OCI-LY1 (cell line): ENCODE results near the gene RNF40.
"Not testable (repeated sequence)": the region's sequence is repeated elsewhere in the genome, so short reads cannot be mapped to it uniquely, and the experiment has no call there.

ENCODE experiments used
- H2AFZ ChIP-seq: fragments of 200-600 bp; sonication (generic), shearing (Covaris generic); 2 replicates; pipeline ENCODE4 v1.6.0; 2014; ENCODE audit warnings: antibody characterized with exemption, mild to moderate bottlenecking, low read length
- H3F3A ChIP-seq: fragments of 200-600 bp; sonication (generic), shearing (Covaris generic); 2 replicates; pipeline ENCODE4 v1.6.0; 2014; ENCODE audit warnings: mild to moderate bottlenecking, antibody characterized with exemption, low read length, moderate library complexity; ENCODE audit not compliant: insufficient read depth
- H3K27ac ChIP-seq: fragments of 200-600 bp; sonication (generic); 2 replicates; pipeline ENCODE4 v1.5.1; 2014; ENCODE audit warnings: low read length, mixed run types, mild to moderate bottlenecking, low read depth; ENCODE audit not compliant: poor library complexity, severe bottlenecking
- H3K27me3 ChIP-seq: fragments of 200-600 bp; sonication (generic); 2 replicates; pipeline ENCODE4 v1.6.0; 2014; ENCODE audit warnings: antibody characterized with exemption, mild to moderate bottlenecking, low read length, moderate library complexity; ENCODE audit not compliant: insufficient read depth
- H3K36me3 ChIP-seq: fragments of 200-600 bp; sonication (generic); 2 replicates; pipeline ENCODE4 v1.6.1; 2014; ENCODE audit warnings: mild to moderate bottlenecking, antibody characterized with exemption, low read length, moderate library complexity, mixed read lengths; ENCODE audit not compliant: insufficient read depth
- H3K4me1 ChIP-seq: fragments of 200-600 bp; sonication (generic); 2 replicates; pipeline ENCODE4 v1.5.1; 2014; ENCODE audit warnings: mild to moderate bottlenecking, low read length, moderate library complexity; ENCODE audit not compliant: insufficient read depth, severe bottlenecking
- H3K4me2 ChIP-seq: fragments of 200-600 bp; sonication (generic), shearing (Covaris generic); 2 replicates; pipeline ENCODE4 v1.6.1; 2014; ENCODE audit warnings: low read length
- H3K4me3 ChIP-seq: fragments of 200-600 bp; sonication (generic); 2 replicates; pipeline ENCODE4 v1.5.1; 2014; ENCODE audit warnings: low read length, low read depth, mild to moderate bottlenecking, mixed read lengths; ENCODE audit not compliant: poor library complexity, severe bottlenecking
- H3K79me2 ChIP-seq: fragments of 200-600 bp; shearing (Covaris generic); 2 replicates; pipeline ENCODE4 v1.6.1; 2016; ENCODE audit warnings: mixed run types, low read length, mixed read lengths; ENCODE audit not compliant: insufficient read depth
- H3K9ac ChIP-seq: fragments of 200-600 bp; sonication (generic), shearing (Covaris generic); 2 replicates; pipeline ENCODE4 v1.6.1; 2014; ENCODE audit warnings: mild to moderate bottlenecking, low read length, mixed read lengths
- H3K9me2 ChIP-seq: fragments of 200-600 bp; sonication (generic), shearing (Covaris generic); 2 replicates; pipeline ENCODE4 v1.6.1; 2014; ENCODE audit warnings: low read depth, mild to moderate bottlenecking, low read length, mixed read lengths
- H3K9me3 ChIP-seq: fragments of 200-600 bp; shearing (Covaris generic); 2 replicates; pipeline ENCODE4 v1.6.1; 2014; ENCODE audit warnings: low read length, mixed read lengths
- H4K20me1 ChIP-seq: fragments of 200-600 bp; sonication (generic), shearing (Covaris generic); 2 replicates; pipeline ENCODE4 v1.6.0; 2016; ENCODE audit warnings: mild to moderate bottlenecking, low read length; ENCODE audit not compliant: insufficient read depth
- CTCF ChIP-seq: fragments of 200-600 bp; sonication (generic), shearing (Covaris generic); IDR thresholded peaks from 2 replicates; pipeline ENCODE4 v1.5.1; 2017; ENCODE audit warnings: mild to moderate bottlenecking, antibody characterized with exemption, low read length, moderate library complexity, mixed read lengths
- EZH2 ChIP-seq: fragments of 200-600 bp; sonication (generic), shearing (Covaris generic); IDR thresholded peaks from 2 replicates; pipeline ENCODE4 v1.8.0; 2017; ENCODE audit warnings: borderline replicate concordance, mixed run types, mild to moderate bottlenecking, antibody characterized with exemption, low read length, moderate library complexity, mixed read lengths

Gene RNF40

DNA sequence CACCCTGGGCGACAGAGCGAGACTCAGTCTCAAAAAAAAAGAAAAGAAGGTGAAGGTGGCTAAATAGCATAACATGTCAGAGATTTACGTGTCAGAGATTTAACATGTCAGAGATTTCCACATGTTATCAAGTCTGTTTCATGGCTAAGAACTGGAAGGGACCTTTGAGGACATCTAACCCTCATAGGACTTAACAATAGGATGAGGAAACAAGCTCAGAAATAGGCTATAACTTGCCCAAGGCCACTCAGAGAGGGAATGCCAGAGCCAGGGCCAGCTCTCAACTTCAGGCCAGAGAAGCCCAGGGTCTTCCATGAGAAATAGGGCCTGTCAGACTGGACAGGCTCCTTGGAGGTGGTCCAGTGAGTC, 51.7 kb downstream of the RNF40 start:
- peaks cover 12% of the 10 kb centered on the region for H3K4me1 ChIP-seq
- H3K27ac ChIP-seq: no peak overlapping the region
- H3K79me2 ChIP-seq: no peaks in the 10 kb centered on the region
- H3K36me3 ChIP-seq: no peaks in the 10 kb centered on the region
- no peaks in the 10 kb centered on the region for H4K20me1 ChIP-seq
- no peak for TF ChIP-seq CTCF
- TF ChIP-seq EZH2: no peak
- no peaks in the 10 kb centered on the region for H3K9me3 ChIP-seq
- H2AFZ ChIP-seq: peak overlapping the region; percentile 94
- H3K4me3 ChIP-seq: peak overlapping the region; percentile 53
- H3K4me2 ChIP-seq: peak overlapping the region; percentile 67
- H3K27me3 ChIP-seq: no peaks in the 10 kb centered on the region
- H3K9ac ChIP-seq: peak overlapping the region; percentile 67
- H3F3A ChIP-seq: no peaks in the 10 kb centered on the region
- H3K9me2 ChIP-seq: no peaks in the 10 kb centered on the region

GRCh38 chr16:30816769-30817168, 54.6 kb downstream of the RNF40 start:
- Histone ChIP-seq H3K4me1 (peaks cover 12% of the 10 kb centered on the region), H3K9me2 (no peaks in the 10 kb centered on the region), H3K27me3 (no peaks in the 10 kb centered on the region), H3K9me3 (no peaks in the 10 kb centered on the region), H3K36me3 (no peaks in the 10 kb centered on the region), H3K4me2 (no peak overlapping the region), H3K27ac (no peak overlapping the region), H3F3A (no peaks in the 10 kb centered on the region), H2AFZ (no peak overlapping the region), H3K4me3 (no peak overlapping the region), H4K20me1 (no peaks in the 10 kb centered on the region), H3K79me2 (no peaks in the 10 kb centered on the region), H3K9ac (no peak overlapping the region)
- TF ChIP-seq CTCF: no peak
- no peak for TF ChIP-seq EZH2

- Histone ChIP-seq H4K20me1 (no peaks in the 10 kb centered on the region), H2AFZ (no peak overlapping the region), H3K9ac (no peak overlapping the region), H3K4me3 (no peak overlapping the region), H3K79me2 (no peaks in the 10 kb centered on the region), H3K36me3 (no peaks in the 10 kb centered on the region), H3K27me3 (no peaks in the 10 kb centered on the region), H3K4me2 (no peak overlapping the region), H3K9me2 (no peaks in the 10 kb centered on the region), H3K9me3 (no peaks in the 10 kb centered on the region), H3K27ac (no peak overlapping the region), H3F3A (no peaks in the 10 kb centered on the region), H3K4me1 (no peaks in the 10 kb centered on the region)
- no peak for TF ChIP-seq CTCF
- TF ChIP-seq EZH2: no peak
Observed at GRCh38 chr16:30820952-30821421, 58.9 kb downstream of the RNF40 start.

- H3K4me2 ChIP-seq, H3K36me3 ChIP-seq, H4K20me1 ChIP-seq, H3K9ac ChIP-seq, H3K9me2 ChIP-seq, H2AFZ ChIP-seq, H3F3A ChIP-seq, H3K4me1 ChIP-seq, H3K79me2 ChIP-seq, H3K27ac ChIP-seq, H3K4me3 ChIP-seq, H3K9me3 ChIP-seq, H3K27me3 ChIP-seq: not testable (repeated sequence)
Observed at GRCh38 chr16:30821441-30821840, 59.3 kb downstream of the RNF40 start.
